Astrocyte of the cerebellum (primary cell): Measurements from ENCODE around the gene TRIM17.

Experiments
- DNase-seq: peaks from one replicate; pipeline ENCODE4 v3.0.0-alpha.2; 2011; ENCODE audit warnings: low read depth
- H3K4me3 ChIP-seq: 2 replicates; pipeline ENCODE4 v1.5.1; 2011; ENCODE audit warnings: mild to moderate bottlenecking, low read depth, low read length, moderate library complexity
- CTCF ChIP-seq: IDR thresholded peaks from 2 replicates; pipeline ENCODE4 v1.5.1; 2012; ENCODE audit warnings: low read length, low read depth, moderate library complexity, mild to moderate bottlenecking; ENCODE audit errors: missing control alignments
- in situ Hi-C: cut with HindIII; loops from 2 replicates; pipeline ENCODE4 v1.10.0; 2017; ENCODE audit warnings: low sequenced_read_pairs

The TRIM17 gene

GRCh38 chr1:228359613-228360532 is 56.8 kb downstream of the TRIM17 start:
- DNase-seq: no peak
- in situ Hi-C loops: no loop called here
- TF ChIP-seq CTCF: no peak
- H3K4me3 ChIP-seq: no peak overlapping the region

- no peak overlapping the region for H3K4me3 ChIP-seq
- no peak for DNase-seq
- TF ChIP-seq CTCF: no peak
- in situ Hi-C loops: no loop called here
Measured at GRCh38 chr1:228358764-228359612, 57.7 kb downstream of the TRIM17 start.

GRCh38 chr1:228358039-228358763 is 58.5 kb downstream of the TRIM17 start:
- in situ Hi-C loops: no loop called here
- no peak for DNase-seq
- H3K4me3 ChIP-seq: no peak overlapping the region
- TF ChIP-seq CTCF: no peak
